GM12878 (cell line): Measurements from ENCODE around the gene CALY. TPM values are rescaled to one million over a fixed set of nuclear protein-coding genes. Genes with fewer than 3 reads are reported as not detected.

Experiments used
- BACH1 ChIP-seq: fragments of 450-650 bp; IDR thresholded peaks from 2 replicates; pipeline ENCODE4 v1.6.1; 2017; ENCODE audit warnings: mild to moderate bottlenecking, borderline replicate concordance
- CBFB ChIP-seq: IDR thresholded peaks from 2 replicates; pipeline ENCODE4 v1.6.1; 2016; ENCODE audit warnings: antibody characterized with exemption, low read depth
- CBX3 ChIP-seq: fragments of 200-600 bp; sonication (generic); IDR thresholded peaks from 2 replicates; pipeline ENCODE4 v1.6.1; 2016; ENCODE audit warnings: low read depth, borderline replicate concordance
- CBX5 ChIP-seq: sonication (generic); IDR thresholded peaks from 2 replicates; pipeline ENCODE4 v1.6.1; 2016; ENCODE audit warnings: low read depth, moderate library complexity, mild to moderate bottlenecking, inconsistent platforms
- ETV6 ChIP-seq, 2 experiments: fragments of 450-650 bp in 1 of 2; IDR thresholded peaks in 1 of 2; conservative IDR thresholded peaks in 1 of 2; 2 replicates each; pipeline ENCODE4 v1.6.1; 2014; ENCODE audit warnings: antibody characterized with exemption in 1 of 2, borderline replicate concordance in 1 of 2, low read depth in 1 of 2, mild to moderate bottlenecking in 1 of 2, moderate library complexity in 1 of 2
- FOXM1 ChIP-seq: IDR thresholded peaks from 2 replicates; pipeline ENCODE4 v1.6.1; 2012; ENCODE audit warnings: low read depth, mild to moderate bottlenecking, inconsistent platforms, low read length, moderate library complexity
- HCFC1 ChIP-seq: fragments of 150-350 bp; IDR thresholded peaks from 2 replicates; pipeline ENCODE4 v1.6.1; 2014; ENCODE audit warnings: low read length
- IKZF1 ChIP-seq: fragments of 450-650 bp; conservative IDR thresholded peaks from 2 replicates; pipeline ENCODE4 v1.6.1; 2017; ENCODE audit warnings: antibody characterized with exemption, mild to moderate bottlenecking
- LARP7 ChIP-seq: fragments of 450-650 bp; IDR thresholded peaks from 2 replicates; pipeline ENCODE4 v1.6.1; 2017; ENCODE audit warnings: mild to moderate bottlenecking
- MXI1 ChIP-seq: fragments of 150-350 bp; IDR thresholded peaks from 2 replicates; pipeline ENCODE4 v1.6.1; 2011; ENCODE audit warnings: low read depth, mild to moderate bottlenecking, inconsistent platforms, low read length, improper control_type of control experiment
- MYC ChIP-seq: IDR thresholded peaks from 2 replicates; pipeline ENCODE4 v1.6.1; 2011; ENCODE audit warnings: mild to moderate bottlenecking, low read length, moderate library complexity, inconsistent platforms; ENCODE audit not compliant: insufficient read depth, insufficient replicate concordance, insufficient read length, severe bottlenecking
- NFYA ChIP-seq: IDR thresholded peaks from 2 replicates; pipeline ENCODE4 v1.6.1; 2011; ENCODE audit warnings: low read depth, mild to moderate bottlenecking, low read length, improper control_type of control experiment, borderline replicate concordance
- NR2F1 ChIP-seq: fragments of 450-650 bp; conservative IDR thresholded peaks from 2 replicates; pipeline ENCODE4 v1.6.1; 2017; ENCODE audit warnings: mild to moderate bottlenecking
- PML ChIP-seq: IDR thresholded peaks from 2 replicates; pipeline ENCODE4 v1.6.1; 2012; ENCODE audit warnings: low read length, inconsistent platforms
- RELA ChIP-seq: fragments of 450-650 bp; IDR thresholded peaks from 2 replicates; pipeline ENCODE4 v1.8.0; 2014; ENCODE audit warnings: borderline replicate concordance; ENCODE audit not compliant: partially characterized antibody
- SP1 ChIP-seq: IDR thresholded peaks from one replicate; pipeline ENCODE4 v1.6.1; 2011; ENCODE audit warnings: low read depth, low read length
- STAT3 ChIP-seq: IDR thresholded peaks from 2 replicates; pipeline ENCODE4 v1.6.1; 2011; ENCODE audit warnings: low read depth, low read length, improper control_type of control experiment
- SUZ12 ChIP-seq: fragments of 200-600 bp; sonication (generic); IDR thresholded peaks from one replicate; pipeline ENCODE4 v1.6.1; 2018; ENCODE audit warnings: antibody characterized with exemption, mild to moderate bottlenecking; ENCODE audit not compliant: unreplicated experiment
- TBL1XR1 ChIP-seq: IDR thresholded peaks from 2 replicates; pipeline ENCODE4 v1.6.1; 2012; ENCODE audit warnings: low read depth, low read length, improper control_type of control experiment
- ZNF274 ChIP-seq: IDR thresholded peaks from one replicate; pipeline ENCODE4 v1.8.0; 2011; ENCODE audit not compliant: insufficient read length, insufficient read depth
- ZNF384 ChIP-seq: IDR thresholded peaks from 2 replicates; pipeline ENCODE4 v1.6.1; 2012; ENCODE audit warnings: low read depth, mild to moderate bottlenecking, low read length, improper control_type of control experiment, borderline replicate concordance
- polyA plus RNA-seq, 11 experiments: library from polyadenylated mRNA; depleted of rRNA in 4 of 11; unstranded in 6 of 11; stranded (reverse) in 5 of 11; fragments of >200 nt; fragmentation: Nextera tagmentation in 4 of 11; fragmentation: Illumina TruSeq in 1 of 11; extraction: Ambion mirVana in 4 of 11; extraction: Trizol in 1 of 11; gene quantifications; 1 replicate in 1 of 11; 2 replicates in 10 of 11; pipeline versions ENCODE4 v1.2.1 to v1.2.3, GENCODE V29; 2011 to 2016; ENCODE audit warnings: inconsistent platforms in 2 of 11, missing spikeins in 2 of 11, low read depth in 1 of 11
- total RNA-seq, 4 experiments: library from RNA; depleted of rRNA in 3 of 4; stranded (reverse); fragments of >200 nt in 3 of 4; fragmentation: Illumina TruSeq in 1 of 4; extraction: Trizol in 1 of 4; gene quantifications; 2 replicates each; pipeline versions ENCODE4 v1.2.1 to v1.2.3, GENCODE V29; 2013 to 2021
- TF ChIP-seq, protein P1 (sequence below): fragments of 450-650 bp; IDR thresholded peaks from 2 replicates; pipeline ENCODE4 v1.6.1; 2018; ENCODE audit warnings: mild to moderate bottlenecking, low read depth, moderate library complexity; ENCODE audit not compliant: partially characterized antibody
- TF ChIP-seq, protein P2 (sequence below): fragments of 450-650 bp; conservative IDR thresholded peaks from 2 replicates; pipeline ENCODE4 v1.6.1; 2017; ENCODE audit warnings: mild to moderate bottlenecking, moderate library complexity
- TF ChIP-seq, protein P3 (sequence below): IDR thresholded peaks from 2 replicates; pipeline ENCODE4 v1.6.1; 2011; ENCODE audit warnings: borderline replicate concordance, low read depth, mild to moderate bottlenecking, moderate library complexity, mixed read lengths, low read length; ENCODE audit not compliant: insufficient read depth; ENCODE audit errors: extremely low read length
- TF ChIP-seq, protein P4 (sequence below): fragments of 450-650 bp; IDR thresholded peaks from 2 replicates; pipeline ENCODE4 v1.6.1; 2017; ENCODE audit warnings: low read depth, mild to moderate bottlenecking, moderate library complexity

CALY gene
- total and polyA plus RNA-seq, 10 of the 15 experiments (the other 5 are each of a cell fraction or from before 2014, with no cell fraction given) = 0.07 TPM; not detected in 9

DNA sequence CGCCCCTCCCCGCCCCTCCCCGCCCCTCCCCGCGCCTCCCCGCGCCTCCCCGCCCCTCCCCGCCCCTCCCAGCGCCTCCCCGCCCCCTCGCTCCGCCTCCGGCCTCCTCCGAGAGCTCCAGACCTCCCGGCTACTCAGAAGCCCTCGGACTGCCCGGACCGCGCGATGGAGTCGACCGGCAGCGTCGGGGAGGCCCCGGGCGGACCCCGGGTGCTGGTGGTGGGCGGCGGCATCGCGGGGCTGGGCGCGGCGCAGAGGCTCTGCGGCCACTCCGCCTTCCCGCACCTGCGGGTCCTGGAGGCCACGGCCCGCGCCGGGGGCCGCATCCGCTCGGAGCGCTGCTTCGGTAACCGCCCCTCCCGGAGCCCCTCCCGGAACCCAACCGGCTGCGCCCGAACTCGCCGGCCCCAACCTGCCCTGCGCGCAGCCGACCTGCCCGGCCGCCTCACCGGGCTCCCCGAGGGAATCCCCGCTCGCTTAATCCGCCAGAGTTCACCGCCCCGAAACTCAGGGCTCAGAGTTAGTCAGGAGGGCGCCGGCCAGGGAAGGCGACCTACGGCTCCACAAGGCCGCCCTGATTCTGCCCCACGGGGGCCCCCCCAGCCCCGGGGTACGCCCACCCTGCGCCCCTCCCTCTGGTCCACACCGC is 42.6 kb upstream of the CALY start, which contains the start of gene PAOX (continued):
- TF ChIP-seq, protein P1, sequence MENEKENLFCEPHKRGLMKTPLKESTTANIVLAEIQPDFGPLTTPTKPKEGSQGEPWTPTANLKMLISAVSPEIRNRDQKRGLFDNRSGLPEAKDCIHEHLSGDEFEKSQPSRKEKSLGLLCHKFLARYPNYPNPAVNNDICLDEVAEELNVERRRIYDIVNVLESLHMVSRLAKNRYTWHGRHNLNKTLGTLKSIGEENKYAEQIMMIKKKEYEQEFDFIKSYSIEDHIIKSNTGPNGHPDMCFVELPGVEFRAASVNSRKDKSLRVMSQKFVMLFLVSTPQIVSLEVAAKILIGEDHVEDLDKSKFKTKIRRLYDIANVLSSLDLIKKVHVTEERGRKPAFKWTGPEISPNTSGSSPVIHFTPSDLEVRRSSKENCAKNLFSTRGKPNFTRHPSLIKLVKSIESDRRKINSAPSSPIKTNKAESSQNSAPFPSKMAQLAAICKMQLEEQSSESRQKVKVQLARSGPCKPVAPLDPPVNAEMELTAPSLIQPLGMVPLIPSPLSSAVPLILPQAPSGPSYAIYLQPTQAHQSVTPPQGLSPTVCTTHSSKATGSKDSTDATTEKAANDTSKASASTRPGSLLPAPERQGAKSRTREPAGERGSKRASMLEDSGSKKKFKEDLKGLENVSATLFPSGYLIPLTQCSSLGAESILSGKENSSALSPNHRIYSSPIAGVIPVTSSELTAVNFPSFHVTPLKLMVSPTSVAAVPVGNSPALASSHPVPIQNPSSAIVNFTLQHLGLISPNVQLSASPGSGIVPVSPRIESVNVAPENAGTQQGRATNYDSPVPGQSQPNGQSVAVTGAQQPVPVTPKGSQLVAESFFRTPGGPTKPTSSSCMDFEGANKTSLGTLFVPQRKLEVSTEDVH = no peak
- TF ChIP-seq CBX3 (no peak), SP1 (no peak), LARP7 (peak; percentile 88), HCFC1 (no peak), NFYA (no peak), TBL1XR1 (no peak), NR2F1 (peak; percentile 82), STAT3 (no peak), CBFB (no peak), PML (no peak), FOXM1 (no peak), SUZ12 (no peak), IKZF1 (peak; percentile 69), MYC (no peak), BACH1 (peak; percentile 74), RELA (no peak), ZNF274 (no peak), CBX5 (no peak), ZNF384 (no peak), MXI1 (no peak), ETV6 (conservative IDR thresholded peaks at IDR 0.05 in 1 of 2, IDR thresholded peaks at IDR 0.05 in 1 of 2; ENCODE audit: borderline replicate concordance in 1 of 2, low read depth in 1 of 2) (no peak)
- TF ChIP-seq, protein P2, sequence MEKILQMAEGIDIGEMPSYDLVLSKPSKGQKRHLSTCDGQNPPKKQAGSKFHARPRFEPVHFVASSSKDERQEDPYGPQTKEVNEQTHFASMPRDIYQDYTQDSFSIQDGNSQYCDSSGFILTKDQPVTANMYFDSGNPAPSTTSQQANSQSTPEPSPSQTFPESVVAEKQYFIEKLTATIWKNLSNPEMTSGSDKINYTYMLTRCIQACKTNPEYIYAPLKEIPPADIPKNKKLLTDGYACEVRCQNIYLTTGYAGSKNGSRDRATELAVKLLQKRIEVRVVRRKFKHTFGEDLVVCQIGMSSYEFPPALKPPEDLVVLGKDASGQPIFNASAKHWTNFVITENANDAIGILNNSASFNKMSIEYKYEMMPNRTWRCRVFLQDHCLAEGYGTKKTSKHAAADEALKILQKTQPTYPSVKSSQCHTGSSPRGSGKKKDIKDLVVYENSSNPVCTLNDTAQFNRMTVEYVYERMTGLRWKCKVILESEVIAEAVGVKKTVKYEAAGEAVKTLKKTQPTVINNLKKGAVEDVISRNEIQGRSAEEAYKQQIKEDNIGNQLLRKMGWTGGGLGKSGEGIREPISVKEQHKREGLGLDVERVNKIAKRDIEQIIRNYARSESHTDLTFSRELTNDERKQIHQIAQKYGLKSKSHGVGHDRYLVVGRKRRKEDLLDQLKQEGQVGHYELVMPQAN = peak; percentile 89
- TF ChIP-seq, protein P3, sequence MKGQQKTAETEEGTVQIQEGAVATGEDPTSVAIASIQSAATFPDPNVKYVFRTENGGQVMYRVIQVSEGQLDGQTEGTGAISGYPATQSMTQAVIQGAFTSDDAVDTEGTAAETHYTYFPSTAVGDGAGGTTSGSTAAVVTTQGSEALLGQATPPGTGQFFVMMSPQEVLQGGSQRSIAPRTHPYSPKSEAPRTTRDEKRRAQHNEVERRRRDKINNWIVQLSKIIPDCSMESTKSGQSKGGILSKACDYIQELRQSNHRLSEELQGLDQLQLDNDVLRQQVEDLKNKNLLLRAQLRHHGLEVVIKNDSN = no peak
- TF ChIP-seq, protein P4, sequence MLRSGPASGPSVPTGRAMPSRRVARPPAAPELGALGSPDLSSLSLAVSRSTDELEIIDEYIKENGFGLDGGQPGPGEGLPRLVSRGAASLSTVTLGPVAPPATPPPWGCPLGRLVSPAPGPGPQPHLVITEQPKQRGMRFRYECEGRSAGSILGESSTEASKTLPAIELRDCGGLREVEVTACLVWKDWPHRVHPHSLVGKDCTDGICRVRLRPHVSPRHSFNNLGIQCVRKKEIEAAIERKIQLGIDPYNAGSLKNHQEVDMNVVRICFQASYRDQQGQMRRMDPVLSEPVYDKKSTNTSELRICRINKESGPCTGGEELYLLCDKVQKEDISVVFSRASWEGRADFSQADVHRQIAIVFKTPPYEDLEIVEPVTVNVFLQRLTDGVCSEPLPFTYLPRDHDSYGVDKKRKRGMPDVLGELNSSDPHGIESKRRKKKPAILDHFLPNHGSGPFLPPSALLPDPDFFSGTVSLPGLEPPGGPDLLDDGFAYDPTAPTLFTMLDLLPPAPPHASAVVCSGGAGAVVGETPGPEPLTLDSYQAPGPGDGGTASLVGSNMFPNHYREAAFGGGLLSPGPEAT = no peak
